Measurements from ENCODE around the gene AGBL1.

AGBL1 gene

DNA sequence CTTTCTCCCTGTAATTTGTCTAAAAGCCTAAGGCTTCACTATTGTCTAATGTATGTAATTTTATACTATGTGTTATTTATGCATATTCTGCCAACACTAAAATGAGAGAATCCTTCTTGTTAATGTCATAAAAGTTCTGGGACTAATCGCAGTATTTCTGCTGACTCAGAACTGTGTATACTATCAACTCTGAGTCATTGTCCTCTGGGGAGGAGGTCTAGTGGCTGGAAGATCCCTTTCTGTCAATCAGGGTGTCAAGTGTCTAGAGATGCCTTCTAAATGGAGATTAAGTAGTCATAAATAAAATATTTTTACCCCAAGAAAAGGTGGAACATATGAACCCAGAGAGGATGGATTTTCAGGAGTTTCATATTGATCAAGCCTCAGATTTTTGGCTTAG lies 473.4 kb downstream of the AGBL1 start:
- no peak for DNase-seq (ENCODE audit: low read depth)
- no peak overlapping the region for H3K4me3 ChIP-seq (replicated peaks; ENCODE audit: low read depth, low read length)
- TF ChIP-seq, protein P1, sequence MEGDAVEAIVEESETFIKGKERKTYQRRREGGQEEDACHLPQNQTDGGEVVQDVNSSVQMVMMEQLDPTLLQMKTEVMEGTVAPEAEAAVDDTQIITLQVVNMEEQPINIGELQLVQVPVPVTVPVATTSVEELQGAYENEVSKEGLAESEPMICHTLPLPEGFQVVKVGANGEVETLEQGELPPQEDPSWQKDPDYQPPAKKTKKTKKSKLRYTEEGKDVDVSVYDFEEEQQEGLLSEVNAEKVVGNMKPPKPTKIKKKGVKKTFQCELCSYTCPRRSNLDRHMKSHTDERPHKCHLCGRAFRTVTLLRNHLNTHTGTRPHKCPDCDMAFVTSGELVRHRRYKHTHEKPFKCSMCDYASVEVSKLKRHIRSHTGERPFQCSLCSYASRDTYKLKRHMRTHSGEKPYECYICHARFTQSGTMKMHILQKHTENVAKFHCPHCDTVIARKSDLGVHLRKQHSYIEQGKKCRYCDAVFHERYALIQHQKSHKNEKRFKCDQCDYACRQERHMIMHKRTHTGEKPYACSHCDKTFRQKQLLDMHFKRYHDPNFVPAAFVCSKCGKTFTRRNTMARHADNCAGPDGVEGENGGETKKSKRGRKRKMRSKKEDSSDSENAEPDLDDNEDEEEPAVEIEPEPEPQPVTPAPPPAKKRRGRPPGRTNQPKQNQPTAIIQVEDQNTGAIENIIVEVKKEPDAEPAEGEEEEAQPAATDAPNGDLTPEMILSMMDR (IDR thresholded peaks at IDR 0.05; ENCODE audit: low read length, missing control alignments): no peak

DNA sequence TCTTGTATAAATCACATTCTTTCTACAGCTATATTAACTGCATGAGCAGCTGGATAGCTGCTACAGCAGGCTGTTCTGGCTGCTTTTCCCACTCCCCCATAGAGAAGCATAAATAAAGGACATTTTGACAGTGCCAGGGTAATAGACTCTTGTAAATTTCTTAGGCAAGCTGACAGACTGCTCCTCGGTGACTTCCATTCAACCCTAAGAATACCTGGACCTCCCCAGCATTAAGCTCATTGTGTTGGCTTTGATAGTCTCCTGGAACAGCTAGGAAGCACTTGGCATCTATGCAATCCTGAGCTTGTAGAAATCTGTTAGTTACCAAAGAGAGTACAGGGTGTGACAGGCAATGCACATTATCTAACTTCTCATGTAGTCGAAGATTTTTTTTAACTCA lies 475.4 kb downstream of the AGBL1 start:
- no peak for DNase-seq (ENCODE audit: low read depth)
- H3K4me3 ChIP-seq (replicated peaks; ENCODE audit: low read depth, low read length): no peak overlapping the region
- TF ChIP-seq, protein P1 (IDR thresholded peaks at IDR 0.05; ENCODE audit: low read length, missing control alignments): no peak

DNA sequence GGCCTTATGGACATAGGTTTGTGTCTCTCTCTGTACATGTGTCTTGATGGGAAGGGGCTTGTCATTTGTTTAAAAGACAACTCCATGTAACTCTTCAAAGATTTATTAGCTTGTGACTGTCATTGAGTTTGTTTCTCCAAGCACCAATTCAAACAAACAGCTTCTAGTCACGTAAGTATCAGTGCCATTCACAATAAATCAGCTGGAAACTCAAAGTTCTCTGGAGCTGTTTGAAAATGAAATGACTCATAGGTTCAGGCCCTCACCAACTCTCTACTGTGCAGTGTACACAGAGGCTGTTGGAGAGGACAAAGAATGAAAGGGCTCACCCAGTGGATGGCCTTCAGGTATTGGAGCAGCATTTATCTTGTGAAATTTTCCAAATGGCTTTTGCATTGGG lies 476.3 kb downstream of the AGBL1 start:
- no peak overlapping the region for H3K4me3 ChIP-seq (replicated peaks; ENCODE audit: low read depth, low read length)
- TF ChIP-seq, protein P1 (IDR thresholded peaks at IDR 0.05; ENCODE audit: low read length, missing control alignments): no peak
- no peak for DNase-seq (ENCODE audit: low read depth)

DNA sequence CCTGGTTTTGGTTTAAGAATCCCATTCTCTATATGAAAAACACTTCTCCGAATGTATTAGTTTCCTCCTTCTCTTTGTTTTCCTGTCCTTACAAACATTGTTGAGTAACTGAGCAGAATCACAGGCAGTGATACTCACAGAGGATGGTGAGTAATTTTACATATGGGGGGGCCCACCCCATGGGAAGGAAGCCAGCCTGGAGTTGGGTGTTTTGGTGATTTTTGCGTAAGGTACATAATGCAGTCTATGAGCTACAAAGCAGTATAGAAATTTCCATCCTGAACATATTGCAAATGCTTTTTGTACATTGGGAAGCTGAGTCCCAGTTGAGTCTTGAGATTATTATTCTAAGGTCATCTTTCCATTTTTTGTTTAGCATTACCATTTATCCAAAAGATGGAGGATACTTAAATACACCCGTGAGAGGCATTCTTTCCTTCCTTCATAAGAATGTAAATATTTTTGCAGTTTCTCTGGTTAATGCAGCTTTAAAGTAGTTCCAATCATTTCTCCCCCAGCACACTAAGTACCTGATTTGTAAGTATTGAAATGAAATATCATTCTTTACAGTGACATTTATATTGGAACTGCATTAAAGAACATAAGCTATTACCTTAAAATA lies 476.8 kb downstream of the AGBL1 start:
- H3K4me3 ChIP-seq (replicated peaks; ENCODE audit: low read depth, low read length): no peak overlapping the region
- TF ChIP-seq, protein P1 (IDR thresholded peaks at IDR 0.05; ENCODE audit: low read length, missing control alignments): no peak
- DNase-seq (ENCODE audit: low read depth): no peak

DNA sequence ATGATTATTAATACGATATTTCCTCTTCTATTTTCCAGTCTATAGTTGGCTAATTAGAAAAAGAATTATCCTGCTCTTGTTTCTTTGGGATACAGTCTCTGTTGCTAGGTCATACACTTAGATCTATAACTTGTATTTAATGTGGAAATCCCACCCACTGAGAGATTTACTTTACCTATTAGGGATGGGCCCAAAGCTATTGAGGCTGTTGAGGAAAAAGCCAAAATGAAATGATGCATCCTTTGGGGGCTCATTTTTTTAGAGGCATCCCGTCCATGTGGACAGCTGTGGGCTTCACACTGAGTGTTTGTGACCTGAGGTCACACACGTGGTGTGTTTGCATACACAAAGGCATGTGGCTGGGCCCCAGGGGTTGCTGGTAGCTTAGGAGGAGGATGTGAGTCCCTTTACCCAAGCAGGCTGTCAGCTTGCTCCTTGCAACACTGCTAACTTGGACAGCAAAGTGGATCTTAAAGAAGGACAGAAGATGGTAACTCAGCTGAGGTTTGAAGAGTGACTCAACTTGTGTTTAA lies 477.4 kb downstream of the AGBL1 start:
- TF ChIP-seq, protein P1 (IDR thresholded peaks at IDR 0.05; ENCODE audit: low read length, missing control alignments): no peak
- no peak for DNase-seq (ENCODE audit: low read depth)
- H3K4me3 ChIP-seq (replicated peaks; ENCODE audit: low read depth, low read length): no peak overlapping the region

DNA sequence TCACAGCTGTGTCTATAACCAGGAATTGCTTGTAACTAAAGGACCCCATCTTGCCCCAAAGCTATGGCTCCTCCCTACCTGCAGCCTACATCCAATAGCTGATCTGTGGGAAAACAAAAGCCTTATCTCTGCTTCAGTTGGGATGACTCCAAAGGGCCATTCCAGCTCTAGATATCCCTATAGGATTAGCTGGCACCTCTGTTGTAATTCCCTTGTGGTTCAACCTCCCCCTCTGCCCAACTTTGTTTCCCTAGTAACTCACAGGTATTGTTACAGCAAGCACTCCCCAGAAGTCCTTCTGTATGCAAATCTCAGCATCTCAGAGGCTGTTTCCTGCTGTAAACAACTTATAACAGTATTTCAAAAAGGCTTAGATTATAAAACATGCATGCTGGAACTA lies 478.6 kb downstream of the AGBL1 start:
- DNase-seq (ENCODE audit: low read depth): no peak
- TF ChIP-seq, protein P1 (IDR thresholded peaks at IDR 0.05; ENCODE audit: low read length, missing control alignments): no peak

DNA sequence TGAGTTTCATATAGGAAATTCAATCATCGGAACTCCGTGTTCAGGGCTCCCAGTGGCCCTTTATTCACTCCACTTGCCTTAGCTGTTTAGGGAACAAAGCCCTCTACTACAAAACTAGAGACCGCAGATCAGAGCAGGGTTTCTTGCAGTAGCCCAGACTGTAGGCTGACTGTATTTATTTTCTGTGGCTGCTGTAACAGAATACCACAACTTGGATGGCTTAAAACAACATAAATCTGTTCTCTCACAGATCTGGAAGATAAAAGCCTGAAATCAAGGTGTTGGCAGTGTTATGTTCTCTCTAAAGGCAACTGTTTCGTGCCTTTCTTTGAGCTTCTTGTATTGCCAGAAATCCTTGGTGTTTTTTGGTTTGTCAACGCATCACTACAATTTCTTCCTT lies 479.0 kb downstream of the AGBL1 start:
- DNase-seq (ENCODE audit: low read depth): no peak
- no peak overlapping the region for H3K4me3 ChIP-seq (replicated peaks; ENCODE audit: low read depth, low read length)
- TF ChIP-seq, protein P1 (IDR thresholded peaks at IDR 0.05; ENCODE audit: low read length, missing control alignments): no peak

More for the DNA sequence above, 478.6 kb downstream of the AGBL1 start:
- no peak overlapping the region for H3K4me3 ChIP-seq (replicated peaks; ENCODE audit: low read depth, low read length)

Data from fibroblast of pulmonary artery (primary cell).